ENCODE results near the gene KRTAP29-1.

Gene KRTAP29-1

DNA sequence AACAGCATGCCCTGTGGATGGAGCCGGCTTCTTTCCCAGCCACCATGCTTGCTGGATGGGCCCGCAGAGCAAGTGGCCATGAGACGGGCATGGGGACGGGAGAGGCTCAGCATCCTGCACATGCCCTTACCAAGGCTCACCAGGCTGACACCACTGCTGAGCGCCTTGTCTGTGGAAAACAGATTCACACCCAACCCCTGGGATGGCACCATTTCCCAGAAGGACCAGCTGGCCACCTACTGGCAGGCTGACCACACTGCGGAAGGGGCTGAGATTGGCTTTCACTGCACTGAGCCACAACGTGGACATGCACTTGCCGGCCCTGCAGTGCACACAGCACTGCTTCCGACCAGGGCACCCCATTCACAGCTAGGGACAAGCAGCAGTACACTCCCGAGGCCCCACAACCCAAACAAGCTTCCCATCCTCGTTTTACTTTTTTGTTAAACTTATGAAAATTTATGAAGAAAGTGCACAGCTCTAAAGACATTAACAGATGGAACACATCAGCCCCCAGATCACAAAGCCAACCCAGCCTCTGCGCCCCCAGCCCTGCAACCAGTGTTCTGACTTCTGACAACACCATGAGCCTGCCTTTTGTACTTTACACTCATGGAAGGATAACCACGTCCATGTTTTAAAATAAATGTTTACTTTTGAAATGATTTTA lies 26.8 kb upstream of the KRTAP29-1 start:
- peak; percentile 31 for DNase-seq (ENCODE audit: extremely low spot score)
- ChIA-PET CTCF (interaction anchor here (0.6 kb wide), 1 partner anchor 8 kb away, joined by 5 read pairs; no protein-coding TSS in a partner anchor), POLR2A (interaction anchor here (1.4 kb wide), 1 partner anchor 511 kb away, joined by 3 read pairs; no protein-coding TSS in a partner anchor)

GRCh38 chr17:41328207-41328606 lies 25.6 kb upstream of the KRTAP29-1 start:
- ChIA-PET POLR2A (no interaction called here), CTCF (interaction anchor here (0.7 kb wide), 1 partner anchor 236 kb away, joined by 4 read pairs; no protein-coding TSS in a partner anchor)
- no peak for TF ChIP-seq CTBP1 (IDR thresholded peaks at IDR 0.05; ENCODE audit: borderline replicate concordance)
- no peak for DNase-seq (ENCODE audit: extremely low spot score)

More for the DNA sequence above, 26.8 kb upstream of the KRTAP29-1 start:
- no peak for TF ChIP-seq LEF1 (IDR thresholded peaks at IDR 0.05; ENCODE audit: borderline replicate concordance)
- TF ChIP-seq BHLHE40 (IDR thresholded peaks at IDR 0.05; ENCODE audit: borderline replicate concordance), result no peak
- no peak for TF ChIP-seq SP1 (IDR thresholded peaks at IDR 0.05)
- TF ChIP-seq FOXA1 (IDR thresholded peaks at IDR 0.05), result no peak
- no peak for TF ChIP-seq FOXM1 (IDR thresholded peaks at IDR 0.05; ENCODE audit: borderline replicate concordance)
- no peak for TF ChIP-seq ELF4 (IDR thresholded peaks at IDR 0.05)
- TF ChIP-seq PKNOX1 (IDR thresholded peaks at IDR 0.05), result no peak

DNA sequence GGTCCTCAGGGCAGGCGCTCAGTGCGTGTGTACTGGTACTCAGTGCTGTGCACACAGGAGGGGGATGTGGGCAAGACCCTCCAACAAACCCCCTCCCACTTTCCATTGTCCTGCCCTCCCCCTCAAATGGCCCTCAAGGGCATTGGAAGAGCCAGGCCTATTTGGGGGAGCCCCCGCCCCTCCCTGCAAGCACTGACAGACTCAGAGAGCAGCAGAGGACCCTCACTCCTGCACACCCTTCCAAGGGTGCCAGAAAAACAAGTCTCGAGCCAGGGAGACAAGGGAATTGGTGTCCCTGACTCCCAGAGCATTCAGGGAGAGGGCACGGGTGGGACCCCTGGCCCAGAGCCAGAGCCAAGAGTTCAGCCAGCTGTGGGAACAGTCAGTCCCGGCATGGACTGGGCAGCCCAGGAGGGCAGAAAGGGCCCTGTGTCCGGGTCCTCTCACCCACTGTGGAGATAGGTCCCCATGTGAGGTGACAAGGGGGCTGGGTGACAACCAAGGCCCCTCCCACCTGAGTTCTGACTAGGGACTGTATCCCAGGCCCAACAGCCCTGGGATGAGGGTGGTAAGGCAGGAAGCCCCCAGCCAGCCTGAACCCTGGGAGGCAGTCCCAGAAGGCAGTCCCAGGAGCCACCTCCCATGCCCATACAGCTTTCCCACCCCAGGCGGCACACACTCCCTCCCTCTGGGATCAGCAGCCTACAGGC lies 24.9 kb upstream of the KRTAP29-1 start:
- ChIA-PET POLR2A (no interaction called here), CTCF (no interaction called here)
- no peak for DNase-seq (ENCODE audit: extremely low spot score)
- TF ChIP-seq ARNT (IDR thresholded peaks at IDR 0.05) (no peak), ZNF384 (IDR thresholded peaks at IDR 0.05) (no peak), HDGF (IDR thresholded peaks at IDR 0.05; ENCODE audit: borderline replicate concordance) (no peak)

GRCh38 chr17:41326173-41327145 lies 23.8 kb upstream of the KRTAP29-1 start:
- ChIA-PET CTCF (no interaction called here), POLR2A (no interaction called here)
- TF ChIP-seq CTBP1 (IDR thresholded peaks at IDR 0.05; ENCODE audit: borderline replicate concordance), result no peak
- no peak for TF ChIP-seq BHLHE40 (IDR thresholded peaks at IDR 0.05; ENCODE audit: borderline replicate concordance)
- no peak for TF ChIP-seq ELF4 (IDR thresholded peaks at IDR 0.05)
- TF ChIP-seq L3MBTL2 (conservative IDR thresholded peaks at IDR 0.05), result no peak
- TF ChIP-seq FOXM1 (IDR thresholded peaks at IDR 0.05; ENCODE audit: borderline replicate concordance), result no peak
- no peak for TF ChIP-seq TARDBP (IDR thresholded peaks at IDR 0.05)
- TF ChIP-seq HDGF (IDR thresholded peaks at IDR 0.05; ENCODE audit: borderline replicate concordance), result no peak
- TF ChIP-seq LEF1 (IDR thresholded peaks at IDR 0.05; ENCODE audit: borderline replicate concordance), result no peak
- no peak for TF ChIP-seq SP1 (IDR thresholded peaks at IDR 0.05)
- TF ChIP-seq ZNF384 (IDR thresholded peaks at IDR 0.05), result no peak
- no peak for TF ChIP-seq SUZ12 (IDR thresholded peaks at IDR 0.05)
- no peak for DNase-seq (ENCODE audit: extremely low spot score)

DNA sequence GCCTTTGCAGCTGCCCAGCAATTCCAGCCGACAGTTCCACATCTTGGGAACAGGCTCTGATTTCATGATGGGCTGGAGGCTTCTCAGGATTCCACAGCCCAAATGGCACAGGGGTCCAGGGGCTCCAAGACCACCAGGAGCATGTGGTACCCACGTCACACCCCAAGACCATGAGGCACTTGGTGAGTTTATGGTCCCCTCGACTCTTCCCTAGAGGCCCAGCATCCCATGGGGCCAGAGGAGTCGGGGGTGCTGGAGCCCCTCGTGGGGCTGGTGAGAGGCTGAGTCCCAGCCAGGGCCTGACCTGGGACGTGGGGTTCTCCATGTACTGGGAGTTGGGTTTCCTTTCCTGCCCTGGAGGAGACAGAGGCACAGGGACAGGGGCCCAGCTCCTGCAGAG lies 23.0 kb upstream of the KRTAP29-1 start:
- CTCF ChIA-PET, result no interaction called here
- POLR2A ChIA-PET, result no interaction called here

DNA sequence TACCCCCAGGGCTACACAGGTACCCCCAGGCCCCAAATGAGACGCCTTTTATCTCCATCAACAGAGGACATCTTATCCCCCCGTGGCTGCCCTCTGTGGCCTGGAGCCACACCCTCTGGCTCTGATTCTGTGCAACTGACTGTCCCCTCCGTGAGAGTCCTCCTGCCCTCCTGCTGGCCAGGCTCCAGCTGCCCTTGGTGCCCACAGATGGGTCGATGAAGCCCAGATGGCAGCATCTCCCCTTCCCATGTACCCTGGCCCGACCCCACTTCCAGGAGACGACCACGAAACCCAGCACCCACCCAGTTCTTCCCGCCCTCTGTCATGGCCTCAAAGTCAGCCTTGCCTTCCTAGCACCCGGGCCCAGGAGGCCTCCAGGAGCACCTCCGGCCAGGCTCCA lies 22.5 kb upstream of the KRTAP29-1 start:
- TF ChIP-seq LEF1 (IDR thresholded peaks at IDR 0.05; ENCODE audit: borderline replicate concordance), result no peak
- no peak for TF ChIP-seq BHLHE40 (IDR thresholded peaks at IDR 0.05; ENCODE audit: borderline replicate concordance)
- TF ChIP-seq CTBP1 (IDR thresholded peaks at IDR 0.05; ENCODE audit: borderline replicate concordance), result no peak
- no peak for TF ChIP-seq NFRKB (IDR thresholded peaks at IDR 0.05)
- no peak for TF ChIP-seq TARDBP (IDR thresholded peaks at IDR 0.05)
- no peak for TF ChIP-seq ARNT (IDR thresholded peaks at IDR 0.05)
- TF ChIP-seq HDGF (IDR thresholded peaks at IDR 0.05; ENCODE audit: borderline replicate concordance), result no peak
- TF ChIP-seq ZNF384 (IDR thresholded peaks at IDR 0.05), result no peak
- no peak for TF ChIP-seq SUZ12 (IDR thresholded peaks at IDR 0.05)
- TF ChIP-seq L3MBTL2 (conservative IDR thresholded peaks at IDR 0.05), result no peak
- no peak for TF ChIP-seq FOXM1 (IDR thresholded peaks at IDR 0.05; ENCODE audit: borderline replicate concordance)
- TF ChIP-seq ELF4 (IDR thresholded peaks at IDR 0.05), result no peak
- DNase-seq (ENCODE audit: extremely low spot score), result no peak
- ChIA-PET POLR2A (no interaction called here), CTCF (no interaction called here)

More for the DNA sequence above, 23.0 kb upstream of the KRTAP29-1 start:
- TF ChIP-seq LEF1 (IDR thresholded peaks at IDR 0.05; ENCODE audit: borderline replicate concordance) (no peak), NFRKB (IDR thresholded peaks at IDR 0.05) (no peak), TARDBP (IDR thresholded peaks at IDR 0.05) (no peak), L3MBTL2 (conservative IDR thresholded peaks at IDR 0.05) (no peak), SUZ12 (IDR thresholded peaks at IDR 0.05) (no peak), ARNT (IDR thresholded peaks at IDR 0.05) (no peak), FOXM1 (IDR thresholded peaks at IDR 0.05; ENCODE audit: borderline replicate concordance) (no peak), ZNF384 (IDR thresholded peaks at IDR 0.05) (no peak), PKNOX1 (IDR thresholded peaks at IDR 0.05) (no peak), BHLHE40 (IDR thresholded peaks at IDR 0.05; ENCODE audit: borderline replicate concordance) (no peak), SP1 (IDR thresholded peaks at IDR 0.05) (no peak), CTBP1 (IDR thresholded peaks at IDR 0.05; ENCODE audit: borderline replicate concordance) (no peak), FOXA1 (IDR thresholded peaks at IDR 0.05) (no peak), ELF4 (IDR thresholded peaks at IDR 0.05) (no peak), FOXK2 (IDR thresholded peaks at IDR 0.05) (no peak), HDGF (IDR thresholded peaks at IDR 0.05; ENCODE audit: borderline replicate concordance) (no peak)
- DNase-seq (ENCODE audit: extremely low spot score), result no peak

All from HEK293T (cell line).